NOMO-1 treated with dmso at 0.1 percent for 144 hours (cell line): ENCODE data around the gene RNF223.
"Not testable (repeated sequence)": the region's sequence is repeated elsewhere in the genome, so short reads cannot be mapped to it uniquely, and the experiment has no call there.

Experiments used
- DNase-seq: peaks from one replicate; lab custom pipeline; 2025; ENCODE audit not compliant: unreplicated experiment; lab: John Stamatoyannopoulos, UW

The RNF223 gene

DNA sequence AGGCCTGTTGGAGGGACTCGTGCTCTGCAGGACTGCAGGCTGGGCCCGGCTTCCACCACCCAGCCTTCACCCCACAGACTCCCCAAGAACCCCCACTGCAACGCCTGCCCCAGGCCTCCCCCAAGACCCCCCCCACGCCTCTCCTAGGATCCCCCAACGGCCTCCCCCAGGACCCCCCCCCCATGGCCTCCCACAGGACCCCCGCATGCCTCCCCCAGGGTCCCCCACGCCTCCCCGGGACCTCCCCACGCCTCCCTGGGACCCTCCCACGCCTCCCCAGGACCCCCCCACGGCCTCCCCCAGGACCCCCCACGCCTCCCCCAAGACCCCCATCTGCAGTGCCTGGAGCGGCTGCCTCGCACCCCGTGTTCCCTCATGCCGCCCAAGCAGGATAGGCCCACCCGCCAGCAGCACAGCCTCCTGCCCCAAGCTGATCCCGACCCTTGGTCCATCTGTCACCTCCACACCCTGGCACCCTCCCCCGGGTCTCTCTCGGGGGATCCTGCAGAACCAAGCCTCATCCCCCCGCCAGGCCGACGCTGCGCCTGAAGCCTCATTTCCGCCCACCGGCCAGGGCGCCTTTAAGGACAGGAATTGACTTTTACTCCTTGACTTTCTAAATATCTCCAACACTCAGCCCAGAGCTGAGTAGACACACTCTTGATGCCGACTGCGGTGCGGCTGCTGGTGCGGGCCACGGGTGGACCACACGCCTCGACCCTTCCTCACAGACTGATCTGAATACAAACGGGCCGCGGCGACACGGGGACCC is 14.1 kb upstream of the RNF223 start:
- no peak for DNase-seq

DNA sequence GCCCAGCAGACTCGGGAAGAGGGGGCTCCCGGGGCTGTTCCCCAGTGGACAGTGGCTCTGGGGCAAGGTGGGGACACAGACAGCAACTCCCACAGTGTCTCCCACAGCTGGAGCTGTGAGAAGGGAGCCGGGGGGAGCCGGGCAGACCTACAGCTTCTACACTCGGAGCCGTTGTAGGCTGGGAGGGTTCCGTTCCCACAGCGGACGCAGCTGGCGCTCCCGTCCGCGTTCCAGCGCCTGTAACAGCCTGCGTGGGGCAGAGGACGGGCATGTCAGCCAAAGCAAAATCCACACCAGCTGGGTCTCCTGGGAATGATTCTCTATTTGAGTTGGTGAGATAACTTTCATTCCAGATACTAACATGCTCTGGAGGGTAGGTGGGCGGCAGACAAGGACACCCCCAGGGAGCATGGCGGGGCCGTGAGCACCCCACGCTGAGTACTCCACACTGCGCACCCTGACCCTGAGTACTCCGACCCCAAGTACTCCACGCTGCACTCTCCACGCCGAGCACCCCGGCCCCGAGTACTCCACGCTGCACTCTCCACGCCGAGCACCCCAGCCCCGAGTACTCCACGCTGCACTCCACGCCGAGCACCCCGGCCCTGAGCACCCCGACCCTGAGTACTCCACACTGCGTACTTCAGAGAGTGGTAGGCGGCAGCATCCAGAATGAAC is 13.4 kb upstream of the RNF223 start:
- DNase-seq: no peak

DNA sequence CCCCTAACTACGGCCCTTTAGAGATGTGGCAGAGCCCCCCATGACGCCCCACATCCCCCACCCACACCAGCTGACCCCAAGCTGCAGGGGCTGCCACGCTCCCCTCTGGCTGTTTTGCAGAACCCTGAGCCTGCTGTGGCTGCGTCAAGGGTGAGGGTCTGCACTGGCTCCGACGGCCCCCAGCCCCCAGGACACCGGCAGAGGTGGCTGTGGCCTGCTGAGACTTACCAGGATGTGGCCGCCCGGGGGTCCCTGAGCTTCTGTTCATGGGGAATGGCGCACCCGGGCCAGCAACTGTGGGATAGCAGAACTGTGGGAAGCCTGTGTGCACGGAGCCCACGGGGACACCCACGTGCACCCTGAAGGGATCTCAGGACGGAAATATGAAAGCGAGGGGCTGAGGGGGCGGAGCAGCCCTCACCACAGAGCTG is 12.8 kb upstream of the RNF223 start:
- no peak for DNase-seq

DNA sequence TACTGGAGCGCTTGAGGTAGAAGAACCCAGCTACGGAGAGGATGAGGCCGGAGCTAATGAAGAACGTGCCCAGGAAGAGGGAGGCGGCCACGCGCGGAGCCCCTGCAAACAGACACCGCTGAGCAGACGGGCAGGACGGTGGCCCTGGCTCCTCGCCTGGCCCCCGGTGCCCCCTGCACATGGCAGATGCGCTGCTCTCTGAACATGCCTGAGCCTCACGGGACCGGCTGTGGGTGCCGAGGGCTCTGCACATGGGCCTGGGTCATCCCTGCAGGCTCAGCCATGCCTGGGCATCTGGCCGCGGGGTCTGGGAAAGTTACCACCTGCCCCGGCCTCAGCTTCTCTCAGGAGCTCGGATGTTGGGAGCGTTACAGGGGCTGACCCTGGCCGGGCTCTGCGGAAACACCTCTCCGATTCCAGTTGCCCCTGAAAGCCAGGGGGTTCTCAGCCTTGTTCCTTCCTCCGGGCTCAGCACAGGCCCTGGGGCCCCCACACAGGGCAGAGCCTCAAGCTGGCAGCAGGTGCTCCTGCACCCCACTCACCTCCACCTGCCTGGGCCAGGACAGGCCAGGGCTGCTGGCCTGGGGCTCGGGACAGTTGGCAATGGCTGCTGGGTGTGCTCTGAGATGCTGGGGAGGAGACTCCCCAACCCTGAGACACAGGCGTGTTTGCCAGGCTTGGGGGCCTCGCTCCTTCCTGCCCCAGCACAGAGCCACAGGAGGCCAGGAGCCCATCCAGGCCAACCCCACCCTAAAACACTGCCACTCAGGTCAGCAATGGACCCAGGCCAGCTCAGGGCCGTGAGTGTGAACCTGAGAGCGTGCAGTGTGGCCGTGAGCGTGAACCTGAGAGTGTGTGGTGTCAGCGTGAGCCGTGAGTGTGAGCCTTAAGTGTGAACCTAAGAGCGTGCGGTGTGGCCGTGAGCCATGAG is 12.1 kb upstream of the RNF223 start:
- no peak for DNase-seq

DNA sequence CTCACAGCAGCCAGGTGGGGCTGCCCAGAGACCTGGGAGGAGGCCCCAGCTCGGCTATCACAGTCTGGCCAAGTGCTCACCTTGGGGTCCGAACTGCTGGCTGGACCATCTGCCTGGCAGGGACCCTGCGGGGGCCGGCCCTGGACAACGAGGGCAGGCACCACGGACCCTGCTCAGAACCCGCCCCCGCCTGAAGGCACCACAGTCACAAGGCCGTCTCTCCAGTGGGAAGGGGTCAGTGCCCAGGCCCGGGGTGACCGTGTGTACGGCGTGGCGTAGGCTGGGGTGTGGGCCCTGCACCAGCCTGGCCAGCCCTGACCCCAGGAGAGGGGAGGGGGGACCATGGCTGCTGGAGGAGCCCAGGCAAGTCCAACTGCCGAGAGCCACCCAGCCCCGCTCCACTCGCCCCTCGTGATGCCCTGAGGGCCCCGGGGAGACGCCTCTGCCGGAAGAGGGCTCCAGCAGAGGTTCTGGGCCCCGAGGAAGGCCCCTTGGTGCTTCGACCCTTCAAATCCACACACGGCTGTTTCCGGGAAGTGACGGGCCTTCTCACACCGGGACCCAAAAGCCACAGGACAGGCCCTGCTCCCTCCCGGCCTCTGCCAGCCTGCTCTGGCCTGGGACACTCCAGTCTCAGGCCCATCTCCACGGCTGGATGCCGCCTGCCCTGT is 11.2 kb upstream of the RNF223 start:
- no peak for DNase-seq

DNA sequence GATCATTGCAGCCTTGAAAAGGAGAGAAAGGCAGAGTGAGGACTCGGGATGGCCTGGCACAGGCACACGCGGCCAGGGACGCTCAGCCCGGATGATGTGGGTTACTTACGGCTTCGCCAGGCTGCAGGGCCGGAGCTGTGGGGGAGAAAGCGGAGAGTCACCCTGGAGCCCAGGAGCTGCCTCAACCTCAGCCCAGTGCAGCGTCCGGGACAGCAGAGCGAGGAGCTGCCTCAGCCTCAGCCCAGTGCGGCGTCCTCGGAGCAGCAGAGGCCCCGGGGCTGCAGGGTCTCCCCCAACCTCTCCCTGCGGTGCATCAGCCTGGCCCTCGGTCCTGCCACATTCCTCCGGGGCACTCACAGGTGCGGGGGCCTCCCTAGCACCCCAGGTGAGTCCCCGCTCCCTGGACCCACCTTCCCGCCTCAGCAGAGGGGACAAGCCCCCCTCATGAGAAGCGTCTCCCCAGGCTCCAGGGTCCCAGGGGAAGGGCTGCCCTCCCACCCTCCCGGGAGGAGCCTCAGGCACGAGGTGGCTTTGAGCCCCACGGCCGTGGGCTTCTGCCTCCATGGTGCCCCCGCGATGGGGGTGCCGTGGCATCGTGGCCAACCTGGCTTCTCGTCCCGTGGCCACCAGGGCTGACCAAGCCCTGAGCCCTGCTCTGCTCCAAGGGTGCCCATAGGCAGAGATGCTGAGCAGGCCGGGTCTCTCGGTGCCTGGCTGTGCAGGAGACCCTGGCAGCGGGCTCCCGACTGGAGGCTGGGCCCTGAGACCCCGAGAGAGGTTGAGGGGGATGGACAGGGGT is 10.5 kb upstream of the RNF223 start:
- DNase-seq: no peak

DNA sequence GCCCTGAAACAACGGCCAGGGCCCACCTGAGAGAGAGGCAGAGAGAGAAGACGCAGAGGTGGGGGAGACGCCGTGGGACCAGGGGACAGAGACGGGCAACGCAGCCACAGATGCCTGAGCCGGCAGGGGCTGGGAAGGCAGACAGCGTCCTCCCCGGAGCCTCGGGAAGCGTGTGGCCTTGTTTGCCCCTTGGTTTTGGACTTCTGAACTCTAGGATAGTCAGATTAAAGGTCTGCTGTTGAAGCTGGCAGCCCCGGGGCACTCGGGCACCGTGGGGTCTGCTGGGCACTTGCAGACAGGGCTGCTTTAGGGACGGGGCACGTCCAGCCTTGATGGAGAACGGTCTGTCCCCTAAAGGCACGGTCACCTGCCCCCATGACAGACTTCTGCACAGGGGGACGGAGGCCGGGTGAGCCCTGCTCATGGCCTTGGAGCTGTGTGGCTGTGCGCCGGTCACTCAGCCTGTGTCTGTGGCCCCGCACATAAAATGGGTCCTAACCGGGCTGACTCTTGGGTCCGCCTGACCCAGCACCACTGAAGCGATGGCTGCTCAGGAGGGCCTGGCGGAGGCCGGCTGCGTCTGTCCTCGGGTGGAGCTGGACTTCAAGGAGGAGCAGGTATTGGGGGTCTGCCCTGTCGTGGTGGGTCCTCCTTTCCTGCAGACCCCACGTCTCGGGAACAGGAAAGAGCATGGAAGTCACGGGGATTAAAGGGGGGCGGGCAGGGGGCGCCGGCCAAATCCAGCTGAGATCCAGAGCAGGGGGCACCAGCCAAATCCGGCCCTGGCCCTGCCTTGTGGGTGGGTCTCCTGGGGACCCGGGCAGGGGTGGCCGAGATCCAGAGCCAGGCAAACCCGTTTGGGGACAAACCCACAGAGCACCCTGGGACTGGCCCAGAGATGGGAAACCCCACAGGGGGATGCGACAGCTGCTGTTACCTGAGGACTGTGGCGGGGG is 9.6 kb upstream of the RNF223 start:
- no peak for DNase-seq

DNA sequence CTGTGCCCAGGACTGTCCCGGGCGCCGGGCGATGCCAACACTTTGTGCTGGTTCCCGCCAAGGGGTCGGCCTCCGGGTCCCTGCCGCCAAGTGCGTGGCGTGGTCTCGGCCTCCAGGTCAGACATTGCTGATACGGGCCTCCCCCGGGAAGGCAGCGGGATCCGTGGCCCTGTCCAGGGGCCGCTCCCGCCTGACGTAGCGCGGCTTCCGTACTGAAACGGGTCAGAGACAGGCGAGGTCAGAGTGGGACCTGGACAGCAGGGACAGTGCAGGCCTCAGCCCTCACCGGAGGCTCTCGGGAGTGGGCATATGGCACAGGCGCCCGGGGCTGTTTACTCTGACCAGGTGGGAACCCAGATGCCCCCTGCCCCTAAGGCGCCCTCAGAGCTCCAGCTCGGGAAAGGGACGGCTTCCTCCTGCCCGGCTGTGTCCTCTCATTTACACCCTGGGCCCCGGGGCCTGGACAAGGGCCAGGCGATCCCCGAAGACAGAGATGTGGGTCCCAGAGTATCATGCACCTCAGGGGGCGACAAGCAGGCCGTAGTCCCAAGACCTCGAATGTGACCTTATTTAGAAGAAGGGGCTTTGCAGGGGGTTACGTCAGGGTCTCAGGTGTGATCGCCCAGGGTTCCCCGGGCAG is 8.8 kb upstream of the RNF223 start:
- DNase-seq: no peak

DNA sequence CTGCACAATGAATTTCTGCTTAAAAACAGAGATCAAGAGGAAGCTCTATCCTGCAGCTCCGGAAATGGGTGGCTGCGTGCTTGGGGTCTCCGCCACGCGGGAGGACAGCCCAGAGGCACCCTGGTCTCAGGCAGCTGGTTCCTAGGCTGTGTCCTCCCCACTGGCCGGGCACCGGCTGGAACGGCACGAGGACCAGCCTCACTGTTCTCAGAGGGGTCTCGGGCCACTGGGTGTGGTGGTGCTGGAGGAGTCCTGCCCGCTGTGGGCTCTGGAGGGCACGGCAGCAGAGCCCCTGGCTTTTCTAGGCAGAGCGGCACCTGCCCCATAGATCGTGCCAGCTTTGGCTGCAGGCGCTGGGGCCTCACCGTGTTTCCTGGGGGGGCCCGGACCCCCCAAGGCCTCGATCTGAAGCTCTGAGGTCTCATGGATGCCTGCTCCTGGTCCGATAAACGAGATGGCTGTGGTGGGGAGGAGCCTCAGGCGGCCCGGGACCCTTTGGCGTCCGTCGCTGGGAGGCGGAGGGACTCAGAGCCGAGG is 8.2 kb upstream of the RNF223 start:
- DNase-seq: no peak

DNA sequence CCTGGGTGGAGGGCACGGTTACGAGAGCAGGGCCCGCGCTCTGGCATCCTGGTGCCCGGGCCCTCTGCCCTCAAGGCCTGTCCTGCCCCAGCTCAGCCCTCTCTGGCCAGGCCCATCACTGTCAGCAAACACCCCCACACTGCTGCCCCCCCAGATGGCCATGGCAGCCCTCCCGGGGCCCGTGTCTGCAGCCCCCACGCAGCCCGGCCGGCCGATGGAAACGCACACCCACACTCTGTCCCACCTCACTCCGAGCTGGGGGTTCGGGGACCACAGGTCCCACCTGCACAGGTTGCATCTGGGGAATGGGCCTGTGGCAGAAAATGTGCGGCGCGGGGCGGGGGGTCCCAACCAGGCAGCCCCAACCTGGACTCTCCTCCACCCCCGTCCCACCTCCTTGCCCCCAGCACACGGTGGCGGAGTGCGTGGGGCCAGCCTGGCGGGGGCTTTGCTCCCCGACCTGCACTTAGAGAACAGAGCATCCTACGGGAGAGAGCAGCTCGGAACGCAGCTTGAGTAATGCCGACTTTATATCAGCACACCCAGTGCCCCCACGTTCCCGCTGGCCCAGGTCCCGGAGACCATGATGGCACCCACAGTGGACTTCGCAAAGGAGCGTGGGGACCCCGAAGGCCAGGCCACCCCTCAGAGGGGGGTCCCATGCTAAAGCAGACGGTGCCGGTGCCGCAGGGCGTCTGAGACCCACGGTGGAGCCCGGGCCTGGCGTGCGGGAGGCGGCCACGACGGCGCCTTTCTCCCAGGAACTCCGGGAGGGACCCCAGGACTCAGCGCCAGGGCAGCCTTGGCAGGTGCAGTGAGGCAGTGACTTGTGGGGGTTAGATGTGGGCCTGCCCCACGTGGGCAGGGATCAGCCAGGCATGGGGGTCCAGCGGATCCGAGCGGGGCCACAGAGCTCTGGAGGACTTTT is 7.5 kb upstream of the RNF223 start:
- DNase-seq: no peak

DNA sequence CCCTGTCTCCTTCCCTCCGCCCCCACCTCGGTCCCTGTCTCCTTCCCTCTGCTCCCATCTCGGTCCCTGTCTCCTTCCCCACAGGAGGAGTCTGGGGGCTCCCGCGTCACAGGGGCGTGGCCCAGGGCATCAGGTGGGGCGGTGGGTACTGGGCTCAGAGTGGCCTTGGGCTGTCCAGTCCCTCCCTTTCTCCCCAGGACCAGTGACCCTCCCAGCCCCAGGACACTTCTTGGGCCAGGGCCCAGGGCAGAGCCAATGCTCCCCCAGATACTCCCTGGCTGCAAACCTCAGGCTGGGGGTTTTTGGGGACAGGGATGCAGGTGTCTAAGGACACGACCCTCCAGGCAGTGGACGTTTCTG is 6.8 kb upstream of the RNF223 start:
- no peak for DNase-seq

DNA sequence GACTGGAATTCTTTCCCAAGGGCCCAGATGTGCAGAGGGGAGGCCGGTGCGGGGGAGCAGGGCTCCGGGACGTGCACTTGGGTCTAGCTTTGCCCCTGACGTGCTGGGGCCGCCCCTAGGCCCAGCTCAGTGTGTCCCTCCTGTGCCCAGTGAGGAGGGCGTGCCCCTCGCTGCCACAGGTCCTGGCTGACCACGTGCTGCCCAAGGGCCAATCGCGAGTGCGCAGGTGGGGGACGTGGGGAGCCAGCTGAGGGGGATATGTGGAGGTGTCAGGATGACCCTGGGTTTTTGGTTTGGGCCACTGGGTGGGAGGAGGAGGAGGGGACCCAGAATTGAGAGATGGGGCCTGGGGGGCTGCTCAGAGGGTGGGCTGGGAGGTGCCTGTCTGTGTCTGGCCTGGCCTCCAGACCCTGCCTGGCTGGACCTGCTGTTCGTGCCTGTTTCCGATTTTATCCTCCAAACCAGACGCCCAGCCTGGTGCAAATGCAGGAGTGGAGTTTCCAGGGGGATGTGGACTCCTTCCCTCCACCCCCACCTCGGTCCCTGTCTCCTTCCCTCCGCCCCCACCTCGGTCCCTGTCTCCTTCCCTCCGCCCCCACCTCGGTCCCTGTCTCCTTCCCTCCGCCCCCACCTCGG is 6.1 kb upstream of the RNF223 start:
- no peak for DNase-seq

DNA sequence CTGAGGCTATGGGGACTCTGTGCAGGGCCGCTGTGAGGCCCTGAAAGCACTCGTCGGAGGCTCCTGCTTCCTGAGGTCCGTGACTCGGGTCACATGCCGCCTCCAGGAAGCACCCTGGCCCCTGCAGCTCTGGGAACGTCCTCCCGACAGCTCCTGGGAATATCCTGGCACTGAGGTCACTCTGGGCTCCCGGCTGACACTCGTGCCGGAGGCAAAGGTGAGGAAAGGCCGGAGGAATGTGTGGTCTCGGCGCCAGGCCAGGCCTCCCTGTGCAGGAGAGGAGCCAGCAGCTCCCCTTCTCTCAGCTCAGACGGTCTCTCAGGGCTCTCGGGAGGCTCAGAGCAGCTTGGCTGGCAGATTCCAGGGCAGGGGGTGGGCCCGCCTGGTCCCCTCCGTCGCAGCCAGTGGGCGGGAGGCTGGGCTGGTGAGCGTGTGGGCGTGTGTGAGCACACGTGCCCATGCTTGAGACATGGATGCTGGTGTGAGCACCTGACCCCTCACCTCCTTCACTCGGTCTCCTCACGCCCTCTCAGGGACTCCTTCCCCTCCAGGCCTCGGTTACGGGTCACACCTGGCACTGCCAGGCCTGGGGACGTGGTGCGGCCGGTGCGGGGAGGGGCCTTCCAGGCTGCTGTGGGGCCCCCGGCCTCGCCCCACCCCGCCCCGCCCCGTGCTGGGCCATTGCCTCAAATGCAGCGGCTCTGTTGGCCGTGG is 5.5 kb upstream of the RNF223 start:
- DNase-seq: peak; percentile 26

DNA sequence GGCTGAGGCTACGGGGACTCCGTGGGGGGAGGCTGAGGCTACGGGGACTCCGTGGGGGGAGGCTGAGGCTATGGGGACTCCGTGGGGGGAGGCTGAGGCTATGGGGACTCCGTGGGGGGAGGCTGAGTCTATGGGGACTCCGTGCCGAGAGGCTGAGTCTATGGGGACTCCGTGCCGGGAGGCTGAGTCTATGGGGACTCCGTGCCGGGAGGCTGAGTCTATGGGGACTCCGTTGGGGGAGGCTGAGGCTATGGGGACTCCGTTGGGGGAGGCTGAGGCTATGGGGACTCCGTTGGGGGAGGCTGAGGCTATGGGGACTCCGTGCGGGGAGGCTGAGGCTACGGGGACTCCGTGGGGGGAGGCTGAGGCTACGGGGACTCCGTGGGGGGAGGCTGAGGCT is 3.3 kb upstream of the RNF223 start:
- not testable (repeated sequence) for DNase-seq

DNA sequence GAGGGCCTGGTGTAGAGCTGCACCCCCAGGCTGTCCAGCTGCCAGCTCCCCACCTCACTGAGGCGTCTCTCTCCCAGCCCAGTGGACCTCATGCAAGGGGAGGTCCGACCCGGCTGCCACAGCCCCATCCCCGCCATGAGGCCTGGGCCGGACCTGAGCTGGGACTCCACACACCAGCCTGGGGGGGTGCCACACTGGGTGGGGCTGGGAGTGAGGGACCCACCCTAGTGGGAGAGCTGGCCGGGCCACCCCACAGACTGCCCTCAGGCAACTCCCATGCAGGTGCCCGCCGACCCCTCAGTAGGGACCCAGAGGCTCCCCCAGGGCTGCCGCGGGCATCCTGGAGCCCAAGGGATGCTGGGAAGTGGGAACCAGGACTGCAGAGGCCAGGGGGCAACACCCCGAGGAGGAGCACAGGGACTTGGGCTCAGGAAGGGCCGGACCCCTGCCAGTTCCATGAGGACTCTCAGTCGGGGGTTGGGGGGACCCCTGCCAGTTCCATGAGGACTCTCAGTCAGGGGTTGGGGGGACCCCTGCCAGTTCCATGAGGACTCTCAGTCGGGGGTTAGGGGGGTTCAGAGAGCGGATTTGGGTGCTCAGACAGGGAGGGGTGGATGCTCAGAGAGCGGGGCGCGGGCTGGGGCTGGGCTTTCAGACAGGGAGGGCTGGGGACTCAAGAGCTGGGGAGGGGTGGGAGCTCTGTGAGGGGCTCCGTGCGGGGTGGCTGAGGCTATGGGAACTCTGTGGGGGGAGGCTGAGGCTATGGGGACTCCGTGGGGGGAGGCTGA is 1.2 kb upstream of the RNF223 start:
- no peak for DNase-seq
